SH-SY5Y (cell line): ENCODE results near the gene TAS2R14.

Experiments
- GATA2 ChIP-seq: IDR thresholded peaks from 2 replicates; pipeline ENCODE4 v1.6.1; 2011; ENCODE audit warnings: mild to moderate bottlenecking, low read depth, low read length
- GATA3 ChIP-seq: IDR thresholded peaks from 2 replicates; pipeline ENCODE4 v1.6.1; 2011; ENCODE audit warnings: low read depth, mild to moderate bottlenecking, low read length, moderate library complexity

TAS2R14 gene, protein sequence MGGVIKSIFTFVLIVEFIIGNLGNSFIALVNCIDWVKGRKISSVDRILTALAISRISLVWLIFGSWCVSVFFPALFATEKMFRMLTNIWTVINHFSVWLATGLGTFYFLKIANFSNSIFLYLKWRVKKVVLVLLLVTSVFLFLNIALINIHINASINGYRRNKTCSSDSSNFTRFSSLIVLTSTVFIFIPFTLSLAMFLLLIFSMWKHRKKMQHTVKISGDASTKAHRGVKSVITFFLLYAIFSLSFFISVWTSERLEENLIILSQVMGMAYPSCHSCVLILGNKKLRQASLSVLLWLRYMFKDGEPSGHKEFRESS

DNA sequence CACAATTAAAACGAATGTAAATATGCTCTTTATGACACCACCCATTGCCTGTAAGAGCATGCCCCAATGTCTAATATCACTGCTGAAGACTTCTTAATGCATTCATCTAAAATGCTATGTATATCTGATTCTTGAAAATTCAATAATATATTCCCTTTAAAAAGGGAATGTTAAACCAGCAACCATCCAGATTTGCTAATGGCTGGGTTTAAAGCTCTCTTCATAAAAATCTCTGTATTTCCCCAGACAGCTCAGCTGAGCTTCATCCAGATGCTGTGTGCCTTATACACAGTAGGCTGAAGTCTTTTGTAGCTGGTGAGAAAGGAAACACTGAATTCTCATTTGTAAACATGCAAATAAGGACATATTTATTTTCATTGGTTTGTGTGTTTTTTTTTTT, at the start of gene TAS2R14:
Gene TAS2R14 (minus strand): TSS at position 101 of the 400 bp plus-strand sequence. CDS start 56 bp downstream, at position 45.
- no peak for TF ChIP-seq GATA3
- no peak for TF ChIP-seq GATA2

DNA sequence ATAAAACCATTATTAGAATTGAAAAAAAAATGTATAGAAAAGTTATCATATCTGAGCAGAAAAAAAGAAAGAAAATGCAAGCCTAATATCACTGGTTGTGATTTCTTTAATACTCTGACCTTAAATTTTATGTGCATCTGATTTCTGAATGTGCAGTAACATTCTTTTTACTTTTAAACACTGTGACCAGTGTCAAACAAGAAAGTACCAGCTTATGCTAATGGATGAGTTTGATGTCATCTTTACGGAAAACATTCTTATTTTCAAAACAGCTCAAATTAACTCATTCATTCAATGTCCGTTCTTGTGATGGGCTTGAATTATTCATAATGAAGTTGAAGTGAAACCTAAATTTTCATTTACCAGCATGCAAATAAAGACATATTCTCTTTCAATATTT, 47.7 kb upstream of the TAS2R14 start, which contains the start of gene TAS2R50:
Gene TAS2R50 (minus strand): TSS at position 101 of the 400 bp plus-strand sequence. CDS start 52 bp downstream, at position 49.
- TF ChIP-seq GATA2: no peak
- TF ChIP-seq GATA3: no peak

DNA sequence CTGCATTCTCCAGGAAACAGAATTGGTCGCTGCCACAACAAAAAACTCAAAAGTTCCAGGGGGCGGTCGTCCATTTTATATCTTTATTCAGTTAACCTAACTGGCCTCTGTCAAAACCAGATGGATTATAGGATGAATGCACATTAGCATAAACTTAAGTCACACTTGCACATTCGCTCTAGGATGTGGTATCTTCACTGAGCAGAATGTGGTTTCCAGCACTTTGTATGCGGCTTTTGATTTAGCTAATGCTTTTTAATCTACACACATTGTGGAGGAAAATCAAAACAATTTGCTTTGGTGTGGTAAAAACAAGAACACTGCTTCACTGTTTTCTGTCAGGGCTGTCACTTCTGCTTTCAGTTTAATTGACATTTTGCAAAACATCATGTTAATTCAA, 43.2 kb upstream of the TAS2R14 start:
- TF ChIP-seq GATA2: no peak
- TF ChIP-seq GATA3: no peak

DNA sequence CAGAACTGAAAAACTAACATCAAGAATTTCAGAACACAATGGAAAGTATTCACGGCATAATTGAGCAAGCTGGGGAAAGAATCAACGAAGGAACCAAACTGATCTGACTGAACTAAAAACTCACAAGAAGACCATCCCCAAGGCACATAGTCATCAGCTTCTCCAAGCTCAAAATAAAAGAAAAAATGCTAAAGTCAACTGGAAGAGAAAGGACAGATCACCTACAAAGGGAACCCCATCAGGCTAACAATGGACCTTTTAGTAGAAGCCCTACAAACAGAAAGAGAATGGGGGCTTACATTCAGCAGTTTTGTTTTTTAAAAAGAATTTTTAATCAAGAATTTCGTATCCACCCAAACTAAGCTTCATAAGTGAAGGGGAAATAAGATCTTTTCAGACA, 35.9 kb upstream of the TAS2R14 start:
- TF ChIP-seq GATA3 (no peak), GATA2 (no peak)

DNA sequence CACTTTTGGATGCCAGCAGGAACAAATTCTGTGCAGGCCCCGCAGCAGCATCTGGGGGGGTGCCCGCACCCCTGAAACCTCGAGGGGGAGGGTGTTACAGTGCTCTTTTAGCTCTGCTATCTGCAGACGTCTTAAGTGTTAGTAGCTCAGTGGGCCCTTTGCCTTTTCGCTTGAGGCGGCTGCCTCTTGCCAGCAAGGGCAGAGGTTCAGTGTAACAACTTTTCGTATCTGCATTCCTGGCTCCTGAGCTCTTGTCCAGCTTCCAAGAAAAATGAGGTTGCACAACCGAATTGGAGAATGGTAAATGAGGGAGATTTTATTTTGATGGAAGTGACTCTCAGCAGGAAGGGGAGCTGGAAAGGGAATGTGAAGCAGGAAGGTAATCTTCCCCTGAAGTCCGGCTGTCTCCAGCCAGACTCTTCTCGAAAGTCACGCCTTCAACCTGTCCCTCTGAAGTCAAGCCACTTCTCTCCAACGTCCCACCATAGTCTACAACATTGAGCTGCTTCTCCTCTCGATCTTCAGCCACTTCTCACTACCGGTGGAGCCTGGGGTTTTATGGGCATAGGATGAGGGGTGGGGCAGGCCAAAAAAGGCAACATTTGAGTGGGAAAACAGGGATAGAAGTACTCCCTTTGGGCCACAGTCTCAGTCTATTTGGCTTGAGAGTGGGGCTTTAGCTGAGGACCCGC, 29.8 kb upstream of the TAS2R14 start:
- TF ChIP-seq GATA2 (no peak), GATA3 (no peak)

DNA sequence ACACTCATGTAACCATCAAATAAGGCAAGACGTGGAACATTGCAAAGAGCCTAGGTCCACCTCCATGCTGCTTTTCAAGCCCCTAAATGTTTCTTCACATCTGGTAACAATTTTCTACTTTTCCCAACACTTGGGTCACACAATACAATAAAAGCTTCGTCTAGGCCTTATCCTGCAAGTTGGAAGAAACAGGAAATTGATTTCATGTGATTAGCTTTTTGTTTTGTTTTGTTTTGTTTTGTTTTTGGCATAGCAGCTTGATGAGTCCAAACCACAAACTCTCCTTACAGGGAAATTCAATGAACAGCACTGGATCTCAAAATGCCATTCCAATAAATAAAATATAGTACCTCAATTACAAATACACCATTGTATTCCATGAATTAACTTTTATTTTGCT, 28.3 kb upstream of the TAS2R14 start:
- no peak for TF ChIP-seq GATA3
- no peak for TF ChIP-seq GATA2

DNA sequence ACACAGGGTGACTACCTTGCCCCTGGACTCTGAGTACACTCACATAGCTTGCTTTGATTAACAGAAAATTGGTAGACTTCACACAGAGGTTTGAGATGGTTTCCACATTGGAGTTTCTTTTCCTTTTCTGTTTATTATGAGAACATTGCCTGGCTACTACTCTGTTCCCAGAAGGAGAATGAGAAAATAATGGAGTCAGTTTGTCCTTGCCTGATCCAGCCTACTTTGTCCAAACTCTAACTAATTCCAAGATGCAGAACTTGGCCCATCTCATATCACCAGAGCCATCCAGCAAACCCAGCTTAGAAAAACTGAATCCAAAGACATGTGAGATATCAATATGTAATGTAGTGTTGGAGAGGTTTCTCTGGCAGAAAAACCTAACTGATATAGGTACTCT, 27.3 kb upstream of the TAS2R14 start:
- TF ChIP-seq GATA2 (no peak), GATA3 (no peak)

DNA sequence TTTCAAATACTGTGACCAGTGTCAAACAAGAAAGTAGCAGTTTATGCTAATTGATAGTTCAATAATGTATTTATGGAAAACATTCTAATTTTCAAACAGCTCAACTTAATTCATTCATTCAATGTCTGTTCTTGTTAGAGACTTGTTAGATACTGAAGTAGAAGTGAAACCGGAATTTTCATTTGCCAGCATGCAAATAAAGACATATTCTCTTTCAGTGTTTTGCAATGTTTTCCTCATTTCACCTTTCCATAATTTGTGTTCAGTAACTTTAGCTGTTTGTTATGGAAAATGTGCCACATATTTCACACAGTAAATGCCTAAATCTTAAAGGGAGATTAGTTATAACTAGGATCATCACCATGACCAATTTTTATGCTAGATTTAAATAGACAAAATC, 26.4 kb upstream of the TAS2R14 start:
- TF ChIP-seq GATA3 (no peak), GATA2 (no peak)

DNA sequence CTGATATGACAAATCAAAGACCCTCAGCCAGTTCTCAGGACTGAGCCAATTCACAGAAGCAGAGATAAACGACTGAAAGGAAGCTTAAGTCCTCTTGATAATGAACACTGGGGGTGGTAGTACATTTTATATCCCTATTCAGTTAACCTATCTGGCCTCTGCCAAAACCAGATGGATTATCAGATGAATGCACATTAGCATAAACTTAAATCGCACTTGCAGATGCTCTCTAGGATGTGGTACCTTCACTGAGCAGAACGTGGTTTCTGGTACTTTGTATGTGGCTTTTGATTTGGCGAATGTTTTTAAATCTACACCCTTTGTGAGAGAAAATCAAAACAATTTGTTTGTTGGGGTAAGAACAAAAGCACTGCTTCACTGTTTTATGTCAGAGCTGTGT, 21.1 kb upstream of the TAS2R14 start:
- TF ChIP-seq GATA2 (no peak), GATA3 (no peak)

DNA sequence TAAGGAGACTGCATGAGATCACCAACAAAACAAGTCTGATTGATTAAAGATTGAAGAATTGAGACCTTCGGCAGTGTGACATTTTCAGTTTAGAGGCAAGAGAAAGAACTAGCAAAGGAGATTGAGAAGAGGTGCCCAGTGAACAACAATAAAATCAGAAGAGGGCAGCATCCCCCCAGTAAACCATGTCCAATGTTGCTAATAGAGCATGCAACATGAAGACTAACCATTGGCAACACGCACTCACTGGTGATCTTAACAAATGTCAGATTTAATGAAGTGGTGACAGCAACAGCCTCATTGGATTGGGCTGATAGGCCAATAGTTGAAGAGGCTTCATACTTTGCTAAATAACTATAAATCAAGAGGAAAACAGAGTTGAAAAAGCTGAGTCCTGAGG, 20.7 kb upstream of the TAS2R14 start:
- no peak for TF ChIP-seq GATA3
- no peak for TF ChIP-seq GATA2

DNA sequence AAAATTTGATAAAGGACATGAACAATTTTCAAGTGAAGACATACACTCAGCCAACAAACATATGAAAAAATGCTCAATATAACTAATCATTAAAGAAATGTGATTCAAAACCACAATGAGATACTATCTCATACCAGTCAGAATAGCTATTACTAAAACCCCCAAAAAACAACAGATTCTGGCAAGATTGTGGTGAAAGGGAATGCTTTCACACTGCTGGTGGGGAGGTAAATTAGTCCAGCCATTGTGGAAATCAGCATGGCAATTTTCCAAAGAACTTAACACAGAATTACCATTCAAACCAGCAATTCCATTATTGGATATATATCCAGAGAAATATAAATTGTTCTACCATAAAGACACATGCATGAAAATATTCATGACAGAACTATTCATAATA, 18.7 kb upstream of the TAS2R14 start:
- TF ChIP-seq GATA3 (no peak), GATA2 (no peak)

DNA sequence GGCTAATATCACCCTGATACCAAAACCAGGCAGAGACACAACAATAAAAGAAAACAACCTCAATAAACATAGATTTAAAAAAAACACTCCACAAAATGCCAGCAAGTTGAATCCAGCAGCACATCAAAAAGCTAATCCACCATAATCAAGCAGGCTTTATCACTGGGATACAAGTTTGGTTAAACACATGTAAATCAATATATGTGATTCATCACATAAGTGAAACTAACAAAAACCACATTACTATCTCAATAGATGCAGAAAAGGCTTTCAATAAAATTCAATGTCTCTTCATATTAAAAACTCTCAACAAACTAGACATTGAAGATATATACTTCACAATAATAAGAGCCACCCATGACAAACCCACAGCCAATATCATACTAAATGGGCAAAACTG, 17.0 kb upstream of the TAS2R14 start:
- TF ChIP-seq GATA2 (no peak), GATA3 (no peak)

DNA sequence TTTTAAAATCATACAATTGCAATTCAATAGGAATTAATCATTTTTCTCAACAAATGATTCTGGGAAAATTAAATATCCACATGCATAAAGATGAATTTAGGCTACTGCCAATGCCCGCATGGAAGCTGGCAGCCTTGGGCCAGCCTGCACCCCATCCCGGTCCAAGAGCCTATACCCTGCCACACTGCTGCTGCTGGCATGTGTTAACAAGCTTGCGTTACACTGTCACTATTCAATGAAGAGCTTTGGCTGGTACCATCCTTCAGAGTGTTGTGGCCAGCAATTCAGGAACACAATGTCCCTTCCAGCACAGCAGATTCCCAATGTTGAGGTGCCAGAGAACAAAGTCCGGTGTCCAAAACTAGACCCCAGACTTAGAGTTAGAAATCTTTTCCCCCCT, 13.6 kb upstream of the TAS2R14 start:
- TF ChIP-seq GATA2 (no peak), GATA3 (no peak)

DNA sequence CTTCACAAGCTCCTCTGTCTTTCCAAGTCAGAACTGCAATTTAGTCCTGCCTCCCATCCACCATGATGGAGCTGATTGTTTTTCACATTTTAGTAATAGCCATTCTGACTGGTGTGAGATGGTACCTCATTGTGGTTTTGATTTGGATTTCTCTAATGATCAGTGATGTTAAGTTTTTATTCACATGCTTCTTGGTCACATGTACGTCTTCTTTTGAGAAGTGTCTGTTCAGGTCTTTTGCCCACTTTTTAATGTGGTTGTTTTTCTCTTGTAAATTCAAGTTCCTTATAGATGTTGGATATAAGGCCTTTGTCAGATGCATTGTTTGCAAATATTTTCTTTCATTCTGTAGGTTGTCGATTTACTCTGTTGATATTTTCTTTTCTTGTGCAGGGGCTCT, 4.1 kb upstream of the TAS2R14 start:
- TF ChIP-seq GATA2 (no peak), GATA3 (no peak)

DNA sequence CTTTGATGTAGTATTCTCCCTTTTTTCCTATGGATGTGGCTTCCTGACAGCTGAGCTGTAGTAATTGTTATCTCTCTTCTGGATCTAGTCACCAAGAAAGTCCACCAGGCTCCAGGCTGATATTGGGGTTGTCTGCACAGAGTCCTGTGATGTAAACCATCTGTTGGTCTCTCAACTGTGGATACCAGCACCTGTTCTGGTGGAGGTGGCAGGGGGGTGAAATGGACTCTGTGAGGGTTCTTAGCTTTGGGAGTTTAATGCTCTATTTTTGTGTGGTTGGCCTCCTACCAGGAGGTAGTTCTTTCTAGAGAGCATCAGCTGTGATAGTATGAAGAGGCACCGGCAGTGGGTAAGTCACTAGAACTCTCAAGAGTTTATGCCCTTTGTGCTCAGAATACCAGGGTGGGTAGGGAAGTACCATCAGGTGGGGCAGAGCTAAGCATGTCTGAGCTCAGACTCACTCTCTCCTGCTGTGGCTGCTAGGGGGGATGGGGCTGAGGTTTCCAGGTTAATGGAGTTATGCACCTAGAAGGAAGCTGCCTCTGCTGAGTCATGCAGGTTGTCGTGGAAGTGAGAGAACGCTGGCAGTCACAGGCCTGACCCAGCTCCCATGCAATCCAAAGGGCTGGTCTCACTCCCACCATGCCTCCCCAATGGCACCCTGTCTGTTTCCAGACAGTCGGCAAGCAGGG, 3.0 kb upstream of the TAS2R14 start:
- peak; percentile 38; the same call in 1 of the 2 replicates for TF ChIP-seq GATA3
- peak; percentile 44; the same call in 1 of the 2 replicates for TF ChIP-seq GATA2

DNA sequence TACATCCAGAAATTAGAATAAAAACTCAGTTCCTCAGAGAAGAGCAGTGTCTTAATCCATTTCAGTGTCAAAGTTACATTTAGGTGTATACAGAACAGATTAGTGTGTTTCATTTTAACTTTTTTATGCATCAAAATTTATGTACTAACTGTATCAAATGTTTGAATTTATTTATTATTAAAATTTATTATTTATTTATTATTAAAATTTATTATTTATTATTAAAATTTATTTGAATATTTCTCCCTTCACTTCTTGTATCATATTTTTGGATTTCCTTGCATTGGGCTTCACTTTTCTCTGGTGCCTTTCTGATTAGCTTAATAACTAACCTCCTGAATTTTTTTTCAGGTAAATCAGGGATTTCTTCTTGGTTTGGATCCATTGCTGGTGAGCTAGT, 2.3 kb upstream of the TAS2R14 start:
- TF ChIP-seq GATA3: no peak
- TF ChIP-seq GATA2: no peak
